WERI-Rb-1 (cell line): ENCODE results near the gene COL21A1.

ENCODE experiments used
- DNase-seq: peaks from one replicate; pipeline ENCODE4 v3.0.0-alpha.2; 2020
- H3K27ac ChIP-seq: fragments of 250-450 bp; sonication (Bioruptor Pico); 2 replicates; pipeline ENCODE4 v1.5.1; 2020; ENCODE audit warnings: mild to moderate bottlenecking, moderate library complexity
- H3K27me3 ChIP-seq: fragments of 250-450 bp; sonication (Bioruptor Pico); 2 replicates; pipeline ENCODE4 v1.5.1; 2021; ENCODE audit warnings: mild to moderate bottlenecking, low read depth, moderate library complexity; ENCODE audit not compliant: insufficient read depth, severe bottlenecking
- H3K36me3 ChIP-seq: fragments of 250-450 bp; sonication (Bioruptor Pico); 2 replicates; pipeline ENCODE4 v1.5.1; 2020; ENCODE audit warnings: mild to moderate bottlenecking, moderate library complexity
- H3K4me3 ChIP-seq: 2 replicates; pipeline ENCODE4 v1.5.1; 2011; ENCODE audit warnings: low read depth, mild to moderate bottlenecking, control low read depth, low read length
- H3K9me3 ChIP-seq: fragments of 250-450 bp; sonication (Bioruptor Pico); 2 replicates; pipeline ENCODE4 v1.5.1; 2021; ENCODE audit warnings: mild to moderate bottlenecking, moderate library complexity; ENCODE audit not compliant: severe bottlenecking
- CTCF ChIP-seq: IDR thresholded peaks from 2 replicates; pipeline ENCODE4 v1.5.1; 2011; ENCODE audit warnings: low read depth, mild to moderate bottlenecking, control low read depth, inconsistent platforms, low read length

Gene COL21A1

DNA sequence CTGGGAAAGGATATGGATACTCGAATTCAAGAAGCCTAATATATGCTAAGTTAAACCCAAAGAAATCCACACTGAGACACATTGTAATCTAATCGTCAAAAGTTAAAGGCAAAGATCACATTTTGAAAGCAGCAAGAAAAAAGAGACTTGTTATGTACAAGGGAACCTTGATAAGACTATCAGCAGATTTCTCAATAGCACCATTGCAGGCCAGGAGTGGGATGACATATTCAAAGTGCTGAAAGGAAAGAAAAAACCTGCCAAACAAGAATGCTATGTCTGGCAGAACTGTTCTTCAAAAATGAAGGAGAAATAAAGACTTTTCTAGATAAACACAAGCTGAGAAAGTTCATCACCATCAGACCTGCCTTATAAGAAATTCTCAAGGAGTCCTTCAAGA, 75.2 kb downstream of the COL21A1 start:
- Histone ChIP-seq H3K9me3 (peaks cover 8% of the 10 kb centered on the region), H3K36me3 (no peaks in the 10 kb centered on the region), H3K27ac (no peak overlapping the region), H3K4me3 (no peak overlapping the region), H3K27me3 (no peaks in the 10 kb centered on the region)
- DNase-seq, result no peak
- TF ChIP-seq CTCF, result no peak

- TF ChIP-seq CTCF, result no peak
- Histone ChIP-seq H3K27ac (no peak overlapping the region), H3K4me3 (no peak overlapping the region), H3K27me3 (no peaks in the 10 kb centered on the region), H3K36me3 (no peaks in the 10 kb centered on the region), H3K9me3 (peaks cover 5% of the 10 kb centered on the region)
- no peak for DNase-seq
Measured at GRCh38 chr6:56169366-56169765, 78.0 kb downstream of the COL21A1 start.

- Histone ChIP-seq H3K4me3 (no peak overlapping the region), H3K9me3 (peaks cover 5% of the 10 kb centered on the region), H3K27me3 (no peaks in the 10 kb centered on the region), H3K27ac (no peak overlapping the region), H3K36me3 (no peaks in the 10 kb centered on the region)
- DNase-seq, result no peak
- TF ChIP-seq CTCF, result no peak
Measured at GRCh38 chr6:56168596-56168995, 78.8 kb downstream of the COL21A1 start.

- H3K9me3 ChIP-seq, result no peaks in the 10 kb centered on the region
- no peak for TF ChIP-seq CTCF
Measured at GRCh38 chr6:56162081-56162480, 85.3 kb downstream of the COL21A1 start.

DNA sequence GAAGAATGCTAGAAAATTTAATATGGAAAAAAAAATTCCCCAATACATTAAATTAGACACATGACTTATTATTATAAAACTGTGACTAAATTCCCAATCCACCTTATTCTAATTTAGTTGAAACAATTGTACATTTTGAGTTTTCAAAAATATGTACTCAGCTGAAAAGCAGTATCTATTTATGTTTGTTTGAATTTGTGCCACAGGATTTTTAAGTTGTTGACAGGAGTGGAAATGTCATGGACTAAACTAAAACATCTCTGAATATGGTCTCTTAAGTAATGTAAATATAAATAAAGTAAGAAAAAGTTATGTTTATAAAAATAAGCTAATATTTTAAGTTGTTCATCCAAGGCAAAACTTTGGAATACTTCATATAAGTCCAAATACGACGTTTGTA, 86.9 kb downstream of the COL21A1 start:
- DNase-seq, result no peak
- no peaks in the 10 kb centered on the region for H3K9me3 ChIP-seq
- no peaks in the 10 kb centered on the region for H3K27me3 ChIP-seq
- H3K27ac ChIP-seq, result no peak overlapping the region
- H3K36me3 ChIP-seq, result no peaks in the 10 kb centered on the region
- TF ChIP-seq CTCF, result no peak
- H3K4me3 ChIP-seq, result no peak overlapping the region

More at GRCh38 chr6:56162081-56162480, 85.3 kb downstream of the COL21A1 start:
- H3K27me3 ChIP-seq, result no peaks in the 10 kb centered on the region
- H3K27ac ChIP-seq, result no peak overlapping the region
- no peak overlapping the region for H3K4me3 ChIP-seq
- H3K36me3 ChIP-seq, result no peaks in the 10 kb centered on the region
- DNase-seq, result no peak

DNA sequence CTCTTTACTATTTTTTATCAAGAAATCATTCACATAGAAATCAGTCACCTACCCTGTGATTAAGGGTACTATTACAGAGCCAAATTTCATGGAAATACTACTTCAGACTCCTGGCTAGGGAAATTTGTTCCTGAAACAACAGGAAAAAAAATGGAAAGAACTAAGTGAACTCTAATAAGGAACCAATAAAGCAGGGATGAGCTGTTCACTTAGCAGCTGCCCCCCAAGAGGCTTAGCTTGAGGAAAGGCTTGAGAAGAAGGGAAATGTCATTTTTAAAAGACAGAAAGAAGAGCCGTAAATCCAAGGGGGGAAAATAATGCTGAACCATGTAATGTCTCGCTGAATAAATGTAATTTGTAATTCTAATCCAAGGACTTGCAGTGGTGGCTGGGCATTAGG, 88.8 kb downstream of the COL21A1 start:
- no peaks in the 10 kb centered on the region for H3K36me3 ChIP-seq
- no peak for DNase-seq
- H3K4me3 ChIP-seq, result no peak overlapping the region
- no peaks in the 10 kb centered on the region for H3K27me3 ChIP-seq
- H3K9me3 ChIP-seq, result no peaks in the 10 kb centered on the region
- no peak for TF ChIP-seq CTCF
- no peak overlapping the region for H3K27ac ChIP-seq
